ENCODE data around the gene FAM149B1.

The FAM149B1 gene

DNA sequence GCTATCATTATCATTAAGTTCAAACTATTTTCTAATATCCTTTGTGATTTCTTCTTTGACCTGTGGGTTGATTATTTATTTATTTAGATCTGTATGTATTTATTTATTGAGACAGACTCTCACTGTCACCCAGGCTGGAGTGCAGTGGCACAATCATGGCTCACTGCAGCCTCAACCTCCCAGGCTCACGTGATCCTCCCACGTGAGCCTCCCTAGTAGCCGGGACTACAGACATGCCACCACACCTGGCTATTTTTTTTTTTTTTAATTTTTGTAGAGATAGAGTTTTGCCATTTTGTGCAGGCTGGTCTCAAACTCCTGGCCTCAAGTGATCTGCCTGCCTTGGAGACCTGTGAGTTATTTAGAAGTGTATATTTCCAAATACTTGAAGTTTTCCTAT lies 113.2 kb downstream of the FAM149B1 start:
- no peak for DNase-seq (ENCODE audit: low read depth)
- H3K4me3 ChIP-seq (ENCODE audit: low read depth, low read length), result no peak overlapping the region
- TF ChIP-seq, protein P1, sequence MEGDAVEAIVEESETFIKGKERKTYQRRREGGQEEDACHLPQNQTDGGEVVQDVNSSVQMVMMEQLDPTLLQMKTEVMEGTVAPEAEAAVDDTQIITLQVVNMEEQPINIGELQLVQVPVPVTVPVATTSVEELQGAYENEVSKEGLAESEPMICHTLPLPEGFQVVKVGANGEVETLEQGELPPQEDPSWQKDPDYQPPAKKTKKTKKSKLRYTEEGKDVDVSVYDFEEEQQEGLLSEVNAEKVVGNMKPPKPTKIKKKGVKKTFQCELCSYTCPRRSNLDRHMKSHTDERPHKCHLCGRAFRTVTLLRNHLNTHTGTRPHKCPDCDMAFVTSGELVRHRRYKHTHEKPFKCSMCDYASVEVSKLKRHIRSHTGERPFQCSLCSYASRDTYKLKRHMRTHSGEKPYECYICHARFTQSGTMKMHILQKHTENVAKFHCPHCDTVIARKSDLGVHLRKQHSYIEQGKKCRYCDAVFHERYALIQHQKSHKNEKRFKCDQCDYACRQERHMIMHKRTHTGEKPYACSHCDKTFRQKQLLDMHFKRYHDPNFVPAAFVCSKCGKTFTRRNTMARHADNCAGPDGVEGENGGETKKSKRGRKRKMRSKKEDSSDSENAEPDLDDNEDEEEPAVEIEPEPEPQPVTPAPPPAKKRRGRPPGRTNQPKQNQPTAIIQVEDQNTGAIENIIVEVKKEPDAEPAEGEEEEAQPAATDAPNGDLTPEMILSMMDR (IDR thresholded peaks at IDR 0.05; ENCODE audit: low read depth, low read length), result no peak
- TF ChIP-seq, protein P2, sequence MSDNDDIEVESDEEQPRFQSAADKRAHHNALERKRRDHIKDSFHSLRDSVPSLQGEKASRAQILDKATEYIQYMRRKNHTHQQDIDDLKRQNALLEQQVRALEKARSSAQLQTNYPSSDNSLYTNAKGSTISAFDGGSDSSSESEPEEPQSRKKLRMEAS (IDR thresholded peaks at IDR 0.05; ENCODE audit: low read depth, low read length), result no peak
- TF ChIP-seq POLR2A (IDR thresholded peaks at IDR 0.05; ENCODE audit: extremely low read depth, insufficient read length) (no peak), MYC (IDR thresholded peaks at IDR 0.05; ENCODE audit: low read depth, low read length) (no peak)

DNA sequence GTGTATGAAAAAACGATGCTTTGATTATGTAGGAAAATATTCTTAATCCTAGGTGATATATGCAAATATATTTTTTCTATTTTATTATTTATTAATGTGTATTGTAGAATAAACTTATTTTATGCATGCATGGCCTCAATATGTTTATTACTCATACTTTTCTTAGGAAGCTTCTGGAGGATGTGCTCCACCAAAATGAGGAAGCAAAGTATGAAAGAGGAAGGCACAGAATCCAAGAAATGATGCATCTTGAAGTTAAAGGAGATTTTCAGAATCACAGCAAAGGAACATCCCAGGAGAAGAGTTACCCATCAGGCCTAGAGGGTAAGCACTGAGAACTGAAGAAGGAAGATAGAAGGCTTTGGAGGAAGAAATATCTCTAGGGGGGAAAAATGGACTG lies 119.5 kb downstream of the FAM149B1 start:
- DNase-seq (ENCODE audit: low read depth), result peak; percentile 20
- no peak overlapping the region for H3K4me3 ChIP-seq (ENCODE audit: low read depth, low read length)
- TF ChIP-seq, protein P2 (IDR thresholded peaks at IDR 0.05; ENCODE audit: low read depth, low read length), result no peak
- no peak for TF ChIP-seq MYC (IDR thresholded peaks at IDR 0.05; ENCODE audit: low read depth, low read length)
- no peak for TF ChIP-seq POLR2A (IDR thresholded peaks at IDR 0.05; ENCODE audit: extremely low read depth, insufficient read length)
- TF ChIP-seq, protein P1 (IDR thresholded peaks at IDR 0.05; ENCODE audit: low read depth, low read length), result no peak

DNA sequence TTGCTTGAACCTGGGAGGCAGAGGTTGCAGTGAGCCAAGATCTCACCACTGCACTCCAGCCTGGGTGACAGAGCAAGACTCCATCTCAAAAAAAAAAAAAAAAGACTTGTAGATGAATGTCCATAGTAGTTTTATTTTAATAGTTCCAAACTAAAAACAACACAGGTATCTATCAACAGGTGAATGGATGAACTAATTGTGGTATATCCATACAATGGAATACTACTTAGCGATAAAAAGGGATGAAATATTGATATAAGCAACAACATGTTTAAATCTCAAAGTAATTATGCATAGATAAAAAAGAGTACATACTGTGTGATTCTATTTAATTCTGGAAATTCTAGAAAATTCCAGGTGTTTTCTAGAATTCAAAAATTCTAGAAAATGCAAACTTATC lies 122.0 kb downstream of the FAM149B1 start:
- TF ChIP-seq, protein P2 (IDR thresholded peaks at IDR 0.05; ENCODE audit: low read depth, low read length), result no peak
- H3K4me3 ChIP-seq (ENCODE audit: low read depth, low read length), result no peak overlapping the region
- no peak for DNase-seq (ENCODE audit: low read depth)

DNA sequence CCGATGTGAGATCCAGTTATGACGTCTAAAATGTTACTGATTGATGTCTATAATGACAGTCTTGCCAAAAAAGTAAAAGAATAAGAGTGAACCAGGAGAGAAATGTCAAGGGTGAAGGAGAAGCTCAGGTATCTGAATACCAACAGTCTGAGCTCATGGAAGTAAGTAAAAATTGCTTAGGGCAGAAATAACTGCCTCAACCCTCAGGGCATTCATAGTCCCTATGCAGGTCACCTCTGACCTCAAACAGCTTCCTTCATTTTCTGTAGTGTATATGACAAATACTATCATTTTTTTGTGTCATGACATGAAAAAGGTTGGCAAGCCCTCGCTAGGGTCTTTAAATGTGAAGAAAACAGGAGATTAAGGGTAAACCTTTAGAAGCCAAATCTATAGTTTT lies 125.5 kb downstream of the FAM149B1 start:
- no peak overlapping the region for H3K4me3 ChIP-seq (ENCODE audit: low read depth, low read length)
- DNase-seq (ENCODE audit: low read depth), result no peak
- TF ChIP-seq POLR2A (IDR thresholded peaks at IDR 0.05; ENCODE audit: extremely low read depth, insufficient read length) (no peak), MYC (IDR thresholded peaks at IDR 0.05; ENCODE audit: low read depth, low read length) (no peak)
- TF ChIP-seq, protein P1 (IDR thresholded peaks at IDR 0.05; ENCODE audit: low read depth, low read length), result no peak
- TF ChIP-seq, protein P2 (IDR thresholded peaks at IDR 0.05; ENCODE audit: low read depth, low read length), result no peak

Measured in NB4 (cell line).